Measurements from ENCODE around the gene CCDC184. TPM values are rescaled to one million over a fixed set of nuclear protein-coding genes. Genes with fewer than 3 reads are reported as not detected.
"Not testable (repeated sequence)": the region's sequence is repeated elsewhere in the genome, so short reads cannot be mapped to it uniquely, and the experiment has no call there.

Gene CCDC184
- total RNA-seq, 1 donor from 2014 or later: 6.1 TPM

- intact Hi-C loops (cut with DNase I): no loop called here
- DNase-seq (ENCODE audit: low spot score) (peak; percentile 97), ATAC-seq (peak; percentile 99)
Observed at GRCh38 chr12:48197971-48198671, 14.7 kb downstream of the CCDC184 start.

- DNase-seq (ENCODE audit: low spot score) (peak; percentile 69), ATAC-seq (peak; percentile 67)
- intact Hi-C loops (cut with DNase I): no loop called here
Observed at GRCh38 chr12:48198672-48198971, 15.2 kb downstream of the CCDC184 start.

GRCh38 chr12:48198985-48199384 lies 15.5 kb downstream of the CCDC184 start:
- intact Hi-C loops (cut with DNase I): no loop called here
- ATAC-seq (no peak), DNase-seq (ENCODE audit: low spot score) (no peak)

DNA sequence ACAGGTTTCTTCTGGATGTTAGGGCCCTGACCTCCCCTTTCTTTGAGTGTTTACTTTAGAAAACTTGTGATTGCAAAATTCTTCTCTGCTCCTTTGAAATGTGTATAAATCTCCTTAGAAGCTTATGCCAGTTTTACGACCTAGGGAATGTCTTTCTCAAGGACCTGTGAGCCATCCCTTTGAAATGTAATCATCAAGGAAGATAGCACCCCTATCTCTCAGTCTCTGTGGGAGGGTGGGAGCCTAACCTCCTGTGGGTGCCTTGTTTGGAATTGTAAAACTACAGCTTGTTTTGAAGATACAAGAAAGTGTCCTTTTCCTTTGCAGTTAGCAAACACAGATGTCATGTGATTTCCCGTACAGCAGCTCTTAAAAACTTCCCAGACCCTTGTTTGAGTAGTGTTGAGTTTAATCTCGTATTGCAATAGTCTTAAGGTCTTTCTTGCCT lies 16.4 kb downstream of the CCDC184 start:
- intact Hi-C loops (cut with DNase I): no loop called here
- no peak for DNase-seq (ENCODE audit: low spot score)
- no peak for ATAC-seq

DNA sequence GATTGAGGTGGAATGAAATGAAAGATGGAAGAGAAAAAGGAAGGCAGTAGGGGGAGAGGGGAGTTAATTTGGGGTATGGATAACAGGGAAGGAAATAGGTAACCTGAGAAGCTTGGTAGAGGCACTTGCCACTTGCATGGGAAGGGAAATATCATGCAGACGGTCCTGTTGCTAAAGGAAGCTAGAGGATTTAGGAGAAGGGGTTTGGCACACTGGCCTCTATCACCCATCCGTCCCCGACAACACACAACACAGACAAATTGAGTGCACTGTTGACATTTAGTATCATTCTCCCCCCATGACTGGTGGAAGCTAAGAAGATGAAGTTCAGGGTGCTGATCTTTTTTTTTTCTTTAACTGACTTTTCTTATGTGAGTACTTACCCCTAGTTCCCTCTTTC lies 17.6 kb downstream of the CCDC184 start:
- ATAC-seq: no peak
- intact Hi-C loops (cut with DNase I): no loop called here
- DNase-seq (ENCODE audit: low spot score): no peak

DNA sequence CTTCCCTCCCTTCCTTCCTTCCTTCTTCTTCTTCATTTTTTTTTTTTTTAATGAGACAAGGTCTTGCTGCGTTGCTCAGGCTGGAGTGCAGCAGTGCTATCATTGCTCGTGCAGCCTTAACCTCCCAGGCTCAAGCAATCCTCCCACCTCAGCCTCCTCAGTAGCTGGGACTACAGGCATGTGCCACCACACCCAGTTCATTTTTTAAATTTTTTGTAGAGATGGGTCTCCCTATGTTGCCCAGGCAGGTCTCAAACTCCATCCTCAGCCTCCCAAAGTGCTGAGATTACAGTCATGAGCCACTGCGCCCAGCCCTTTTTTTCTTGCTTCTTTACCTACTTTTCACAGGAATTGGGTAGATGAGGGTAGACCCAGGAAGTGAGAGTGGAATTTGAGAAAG lies 18.1 kb downstream of the CCDC184 start:
- intact Hi-C loops (cut with DNase I): no loop called here
- DNase-seq (ENCODE audit: low spot score): no peak

DNA sequence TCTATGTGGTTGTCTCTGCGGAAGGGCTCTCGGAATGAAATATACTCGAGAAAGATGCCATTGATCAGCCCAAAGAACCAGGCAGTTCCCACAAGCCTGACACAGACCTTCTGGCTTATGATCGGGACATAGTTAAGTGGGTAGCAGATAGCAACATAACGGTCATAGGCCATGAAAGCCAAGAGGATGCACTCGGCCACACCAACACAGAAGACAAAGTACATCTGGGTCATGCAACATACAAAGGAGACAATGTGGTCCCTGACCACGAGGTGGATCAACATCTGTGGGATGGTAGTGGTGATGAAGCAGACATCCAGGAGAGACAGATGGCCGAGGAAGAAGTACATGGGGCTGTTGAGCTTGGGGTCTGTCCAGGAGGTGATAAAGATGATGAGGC lies 19.3 kb downstream of the CCDC184 start:
- intact Hi-C loops (cut with DNase I): no loop called here

More for the DNA sequence above, 18.1 kb downstream of the CCDC184 start:
- ATAC-seq: no peak

DNA sequence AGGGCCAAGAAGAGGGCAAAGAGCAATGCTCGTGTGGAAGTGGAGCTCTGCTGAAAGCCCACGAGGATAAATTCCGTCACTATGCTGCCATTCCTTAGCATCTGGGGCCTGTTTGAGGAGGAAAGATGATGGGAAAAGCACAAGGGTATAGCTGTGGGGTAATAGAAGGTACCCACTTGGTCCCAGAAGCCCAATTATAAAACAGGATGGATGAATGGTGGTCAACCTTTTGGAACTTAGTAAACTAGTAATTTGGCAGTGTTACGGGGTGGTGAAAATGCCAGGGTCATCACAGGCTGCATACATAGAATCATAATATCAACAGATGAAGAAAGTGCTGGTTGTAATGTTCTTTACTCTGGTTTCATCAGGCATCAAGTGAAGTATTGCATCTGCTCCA lies 19.7 kb downstream of the CCDC184 start, which contains the start of gene OR10AD1:
OR10AD1 (minus strand) TSS at position 101 of the 400 bp plus-strand sequence; CDS start at position 101, 0 bp downstream.
- intact Hi-C loops (cut with DNase I): no loop called here
- DNase-seq (ENCODE audit: low spot score) (no peak), ATAC-seq (no peak)

More for the DNA sequence above, 19.3 kb downstream of the CCDC184 start:
- no peak for DNase-seq (ENCODE audit: low spot score)
- ATAC-seq: no peak

- intact Hi-C loops (cut with DNase I); ATAC-seq: not testable (repeated sequence)
Observed at GRCh38 chr12:48209495-48209894, 26.1 kb downstream of the CCDC184 start.

GRCh38 chr12:48216785-48217184 lies 33.3 kb downstream of the CCDC184 start:
- DNase-seq (ENCODE audit: low spot score) (no peak), ATAC-seq (peak; percentile 38)
- intact Hi-C loops (cut with DNase I): no loop called here

More at GRCh38 chr12:48209495-48209894, 26.1 kb downstream of the CCDC184 start:
- not testable (repeated sequence) for DNase-seq (ENCODE audit: low spot score)

- DNase-seq (ENCODE audit: low spot score) (no peak), ATAC-seq (no peak)
- intact Hi-C loops (cut with DNase I): no loop called here
Observed at GRCh38 chr12:48219631-48220030, 36.2 kb downstream of the CCDC184 start.

DNA sequence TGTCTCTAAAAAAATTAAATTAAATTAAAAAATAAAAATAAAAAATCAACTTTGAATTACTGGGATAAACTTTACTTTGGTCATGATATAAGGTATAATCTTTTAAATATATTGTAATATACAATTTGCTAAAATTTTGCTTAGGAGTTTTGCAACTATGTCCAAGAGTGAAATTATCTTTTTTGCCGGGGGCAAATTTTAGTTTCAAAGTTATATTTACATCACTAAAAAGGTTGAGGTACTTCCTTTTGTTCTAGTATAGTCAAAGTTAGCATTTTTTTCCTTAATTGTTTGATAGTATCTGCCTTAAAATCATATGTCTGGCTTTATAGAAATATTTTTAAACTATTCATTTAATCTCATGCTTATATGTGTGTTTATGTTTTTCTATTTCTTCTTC lies 37.3 kb downstream of the CCDC184 start:
- intact Hi-C loops (cut with DNase I): no loop called here
- DNase-seq (ENCODE audit: low spot score): no peak
- no peak for ATAC-seq

DNA sequence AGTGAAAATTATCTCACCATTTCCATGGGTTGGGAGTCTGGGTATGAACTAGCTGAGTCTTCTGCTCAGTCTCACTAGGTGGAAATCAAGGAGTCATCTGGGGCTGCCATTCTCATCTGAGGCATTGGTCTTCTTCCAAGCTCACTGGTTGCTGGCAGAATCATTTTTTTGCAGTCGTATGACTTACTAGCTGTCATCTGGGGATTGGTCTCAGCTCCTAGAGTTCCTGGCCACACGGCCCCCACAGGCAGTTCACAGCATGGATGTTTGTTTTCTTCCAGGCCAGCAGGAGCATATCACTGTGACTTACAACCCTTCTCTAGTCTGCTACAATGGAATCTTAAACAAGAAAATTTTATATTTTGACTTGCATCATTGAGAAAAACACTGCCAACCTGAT lies 38.2 kb downstream of the CCDC184 start:
- ATAC-seq: no peak
- DNase-seq (ENCODE audit: low spot score): no peak
- intact Hi-C loops (cut with DNase I): no loop called here

DNA sequence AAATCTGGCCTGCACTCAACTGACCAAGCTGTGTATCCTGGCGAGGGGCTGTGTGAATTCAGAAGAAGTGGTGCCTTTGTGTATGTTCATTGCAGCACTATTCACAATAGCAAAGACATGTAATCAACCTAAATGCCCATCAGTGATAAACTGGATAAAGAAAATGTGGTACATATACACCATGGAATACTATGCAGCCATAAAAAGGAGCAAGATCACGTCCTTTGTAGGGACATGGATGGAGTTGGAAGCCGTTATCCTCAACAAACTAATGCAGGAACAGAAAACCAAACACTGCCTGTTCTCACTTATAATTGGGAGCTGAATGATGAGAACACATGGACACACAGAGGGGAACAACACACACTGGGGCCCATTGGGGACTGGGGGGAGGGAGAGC lies 41.1 kb downstream of the CCDC184 start:
- ATAC-seq; intact Hi-C loops (cut with DNase I): not testable (repeated sequence)

GRCh38 chr12:48231169-48231958 lies 47.9 kb downstream of the CCDC184 start:
- intact Hi-C loops (cut with DNase I); DNase-seq (ENCODE audit: low spot score); ATAC-seq: not testable (repeated sequence)

More for the DNA sequence above, 41.1 kb downstream of the CCDC184 start:
- not testable (repeated sequence) for DNase-seq (ENCODE audit: low spot score)

Other genes starting within 250 kb of the CCDC184 start
- 47.9 TPM for gene TMEM106C, start 220.0 kb upstream of the CCDC184 start, total RNA-seq
- gene COL2A1, start 179.2 kb upstream of the CCDC184 start, total RNA-seq: not detected
- 23.8 TPM for gene SENP1, start 77.6 kb upstream of the CCDC184 start, total RNA-seq
- 66.0 TPM for gene PFKM, start 64.3 kb upstream of the CCDC184 start, total RNA-seq
- 36.0 TPM for gene ASB8, start 26.1 kb upstream of the CCDC184 start, total RNA-seq
- gene OR10AD1, start 19.6 kb downstream of the CCDC184 start, total RNA-seq: not detected
- gene ZNF641, start 167.3 kb downstream of the CCDC184 start, total RNA-seq: 24.8 TPM

Measured in sciatic nerve (tissue), 2 donors.